ENCODE results near the gene WNT8B.

GRCh38 chr10:100528921-100529474, 66.2 kb downstream of the WNT8B start:
- TF ChIP-seq CTCF (conservative IDR thresholded peaks at IDR 0.05) = no peak
- TF ChIP-seq ZFX (IDR thresholded peaks at IDR 0.05) = no peak

All from C4-2B (cell line).